IMR-90 (cell line): ENCODE results near the gene PTPRC.

Source experiments
- BHLHE40 ChIP-seq: fragments of 150-350 bp; IDR thresholded peaks from 2 replicates; pipeline ENCODE4 v1.6.1; 2016; ENCODE audit warnings: mild to moderate bottlenecking, low read depth, low read length
- CEBPB ChIP-seq: IDR thresholded peaks from 2 replicates; pipeline ENCODE4 v1.6.1; 2012; ENCODE audit warnings: low read depth, low read length, improper control_type of control experiment
- CHD1 ChIP-seq: IDR thresholded peaks from 2 replicates; pipeline ENCODE4 v1.6.1; 2012; ENCODE audit warnings: low read depth, low read length, improper control_type of control experiment
- CTCF ChIP-seq: conservative IDR thresholded peaks from 2 replicates; pipeline ENCODE4 v1.5.1; 2012; ENCODE audit warnings: mild to moderate bottlenecking, low read depth, low read length, improper control_type of control experiment
- ELK1 ChIP-seq: fragments of 150-350 bp; IDR thresholded peaks from 2 replicates; pipeline ENCODE4 v1.6.1; 2016; ENCODE audit warnings: low read depth, mild to moderate bottlenecking, low read length, moderate library complexity, borderline replicate concordance
- MAFK ChIP-seq: IDR thresholded peaks from 2 replicates; pipeline ENCODE4 v1.6.1; 2012; ENCODE audit warnings: low read depth, low read length, improper control_type of control experiment
- MXI1 ChIP-seq: IDR thresholded peaks from 2 replicates; pipeline ENCODE4 v1.6.1; 2012; ENCODE audit warnings: low read depth, mild to moderate bottlenecking, low read length, moderate library complexity, borderline replicate concordance
- NFE2L2 ChIP-seq: fragments of 150-350 bp; IDR thresholded peaks from 2 replicates; pipeline ENCODE4 v1.6.1; 2016; ENCODE audit warnings: low read depth, mild to moderate bottlenecking, low read length
- POLR2A ChIP-seq: IDR thresholded peaks from 2 replicates; pipeline ENCODE4 v1.6.1; 2012; ENCODE audit warnings: mild to moderate bottlenecking, low read depth, low read length
- RCOR1 ChIP-seq: IDR thresholded peaks from 2 replicates; pipeline ENCODE4 v1.6.1; 2012; ENCODE audit warnings: mild to moderate bottlenecking, low read length, improper control_type of control experiment; ENCODE audit not compliant: insufficient replicate concordance
- SMC3 ChIP-seq: fragments of 150-350 bp; IDR thresholded peaks from 2 replicates; pipeline ENCODE4 v1.6.1; 2016; ENCODE audit warnings: low read depth, mild to moderate bottlenecking, antibody characterized with exemption, low read length, moderate library complexity

GRCh38 chr1:198708761-198709525 lies 70.1 kb downstream of the PTPRC start:
- TF ChIP-seq POLR2A, result no peak
- TF ChIP-seq CTCF, result no peak
- TF ChIP-seq CEBPB, result no peak
- no peak for TF ChIP-seq SMC3
- TF ChIP-seq MAFK, result no peak
- TF ChIP-seq MXI1, result no peak
- TF ChIP-seq RCOR1, result no peak
- no peak for TF ChIP-seq BHLHE40
- no peak for TF ChIP-seq CHD1
- no peak for TF ChIP-seq ELK1
- TF ChIP-seq NFE2L2, result no peak
